Measurements from ENCODE around the gene FGF5. TPM values are rescaled to one million over a fixed set of nuclear protein-coding genes. Genes with fewer than 3 reads are reported as not detected.

The FGF5 gene
- total RNA-seq, 1 donor from 2014 or later, result not detected

DNA sequence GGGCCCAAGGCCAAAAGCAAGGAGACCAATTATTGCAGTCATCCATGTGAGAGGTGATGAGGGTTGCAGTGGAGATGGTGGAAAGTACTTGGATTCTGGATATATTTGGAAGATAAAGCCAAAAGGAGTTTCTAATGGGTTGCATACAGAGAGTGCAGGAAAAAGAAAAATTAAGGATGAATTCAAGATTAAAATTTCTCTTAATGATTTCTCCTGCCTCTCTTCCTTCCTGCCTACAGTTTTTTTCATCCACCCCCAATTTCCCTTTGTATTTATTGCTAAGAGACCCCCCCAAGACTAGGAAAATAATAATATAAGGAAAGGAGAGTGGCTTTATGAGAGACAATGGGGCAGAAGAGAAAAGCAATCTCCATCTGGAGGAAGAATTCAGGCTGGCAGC, 8.6 kb upstream of the FGF5 start:
- no peaks in the 10 kb centered on the region for H3F3A ChIP-seq (ENCODE audit: low read depth)
- DNase-seq (ENCODE audit: low spot score), result no peak
- no peak overlapping the region for H3K27ac ChIP-seq
- no peak overlapping the region for H3K9ac ChIP-seq
- no peaks in the 10 kb centered on the region for H3K36me3 Mint-ChIP-seq
- H3K79me2 ChIP-seq (ENCODE audit: low read depth), result no peaks in the 10 kb centered on the region
- H3K4me3 ChIP-seq, result no peak overlapping the region
- H3K4me2 ChIP-seq, result no peak overlapping the region
- no peak overlapping the region for H3K4me3 Mint-ChIP-seq
- H3K27me3 Mint-ChIP-seq (ENCODE audit: insufficient read depth, low read depth), result peaks cover 9% of the 10 kb centered on the region
- no peak overlapping the region for H2AFZ ChIP-seq (replicated peaks)
- H3K9me3 ChIP-seq (ENCODE audit: low read depth), result no peaks in the 10 kb centered on the region
- H3K27me3 ChIP-seq, result peaks cover 92% of the 10 kb centered on the region
- TF ChIP-seq, protein P1, sequence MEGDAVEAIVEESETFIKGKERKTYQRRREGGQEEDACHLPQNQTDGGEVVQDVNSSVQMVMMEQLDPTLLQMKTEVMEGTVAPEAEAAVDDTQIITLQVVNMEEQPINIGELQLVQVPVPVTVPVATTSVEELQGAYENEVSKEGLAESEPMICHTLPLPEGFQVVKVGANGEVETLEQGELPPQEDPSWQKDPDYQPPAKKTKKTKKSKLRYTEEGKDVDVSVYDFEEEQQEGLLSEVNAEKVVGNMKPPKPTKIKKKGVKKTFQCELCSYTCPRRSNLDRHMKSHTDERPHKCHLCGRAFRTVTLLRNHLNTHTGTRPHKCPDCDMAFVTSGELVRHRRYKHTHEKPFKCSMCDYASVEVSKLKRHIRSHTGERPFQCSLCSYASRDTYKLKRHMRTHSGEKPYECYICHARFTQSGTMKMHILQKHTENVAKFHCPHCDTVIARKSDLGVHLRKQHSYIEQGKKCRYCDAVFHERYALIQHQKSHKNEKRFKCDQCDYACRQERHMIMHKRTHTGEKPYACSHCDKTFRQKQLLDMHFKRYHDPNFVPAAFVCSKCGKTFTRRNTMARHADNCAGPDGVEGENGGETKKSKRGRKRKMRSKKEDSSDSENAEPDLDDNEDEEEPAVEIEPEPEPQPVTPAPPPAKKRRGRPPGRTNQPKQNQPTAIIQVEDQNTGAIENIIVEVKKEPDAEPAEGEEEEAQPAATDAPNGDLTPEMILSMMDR (IDR thresholded peaks at IDR 0.05), result no peak
- TF ChIP-seq EZH2phosphoT487 (IDR thresholded peaks at IDR 0.05) (no peak), EZH2 (IDR thresholded peaks at IDR 0.05) (no peak)
- H3K4me1 Mint-ChIP-seq, result peaks cover under 1% of the 10 kb centered on the region
- no peaks in the 10 kb centered on the region for H4K20me1 ChIP-seq (ENCODE audit: low read depth)
- H3K27ac Mint-ChIP-seq, result no peak overlapping the region
- no peaks in the 10 kb centered on the region for H3K9me3 Mint-ChIP-seq
- no peaks in the 10 kb centered on the region for H3K36me3 ChIP-seq
- peaks cover 8% of the 10 kb centered on the region for H3K4me1 ChIP-seq

DNA sequence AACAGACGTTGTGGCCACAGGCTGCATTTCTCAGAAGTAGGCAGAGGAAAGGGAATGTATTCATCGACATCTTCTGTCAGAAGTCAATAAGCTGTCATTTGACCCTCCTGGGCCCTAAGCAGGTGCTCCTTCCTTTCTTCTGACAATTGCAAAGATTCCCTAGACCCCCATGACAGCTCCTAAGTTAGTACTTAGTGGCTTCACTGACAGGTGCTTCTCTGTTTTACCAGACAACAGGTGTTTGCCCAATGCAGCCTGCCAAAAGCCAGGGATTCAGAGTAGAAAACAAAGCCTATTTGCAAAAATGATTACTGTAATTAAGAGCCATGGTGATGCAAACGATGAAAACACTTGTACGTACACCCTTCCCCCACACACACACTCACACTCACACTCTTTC, 7.5 kb upstream of the FGF5 start:
- Histone ChIP-seq H3K9ac (no peak overlapping the region), H3K4me2 (no peak overlapping the region), H3K36me3 (no peaks in the 10 kb centered on the region), H2AFZ (replicated peaks) (no peak overlapping the region), H3F3A (ENCODE audit: low read depth) (no peaks in the 10 kb centered on the region), H3K9me3 (ENCODE audit: low read depth) (no peaks in the 10 kb centered on the region), H3K27ac (no peak overlapping the region), H3K79me2 (ENCODE audit: low read depth) (no peaks in the 10 kb centered on the region), H3K27me3 (peaks cover 100% of the 10 kb centered on the region), H4K20me1 (ENCODE audit: low read depth) (peaks cover under 1% of the 10 kb centered on the region), H3K4me1 (peaks cover 17% of the 10 kb centered on the region), H3K4me3 (no peak overlapping the region)
- Mint-ChIP-seq H3K27ac (no peak overlapping the region), H3K4me3 (no peak overlapping the region), H3K9me3 (no peaks in the 10 kb centered on the region), H3K4me1 (peaks cover 12% of the 10 kb centered on the region), H3K27me3 (ENCODE audit: insufficient read depth, low read depth) (peaks cover 20% of the 10 kb centered on the region), H3K36me3 (no peaks in the 10 kb centered on the region)
- TF ChIP-seq EZH2 (IDR thresholded peaks at IDR 0.05), result no peak
- no peak for TF ChIP-seq EZH2phosphoT487 (IDR thresholded peaks at IDR 0.05)
- TF ChIP-seq, protein P1 (IDR thresholded peaks at IDR 0.05), result no peak
- DNase-seq (ENCODE audit: low spot score), result no peak

DNA sequence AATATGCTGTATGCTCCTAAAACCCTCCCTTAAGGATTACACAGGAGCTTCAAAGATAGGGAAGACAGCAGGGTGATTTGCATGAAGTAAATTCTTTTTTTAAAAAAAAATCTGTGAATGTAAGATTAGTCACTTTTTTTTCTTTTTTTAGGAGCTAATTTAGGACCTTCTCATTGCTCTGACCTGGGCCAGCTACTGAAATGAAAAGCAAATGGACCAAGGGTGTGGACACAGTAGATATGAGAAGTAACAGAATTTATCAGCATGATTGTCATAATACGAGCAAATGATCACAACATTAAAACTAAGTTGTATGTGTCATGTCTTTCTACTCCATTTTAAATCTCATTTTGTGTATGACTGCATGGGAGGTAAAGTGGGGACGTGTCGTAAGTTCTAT, 6.6 kb upstream of the FGF5 start:
- Histone ChIP-seq H3K27ac (no peak overlapping the region), H3K36me3 (no peaks in the 10 kb centered on the region), H3F3A (ENCODE audit: low read depth) (no peaks in the 10 kb centered on the region), H3K4me1 (peaks cover 21% of the 10 kb centered on the region), H3K27me3 (peaks cover 100% of the 10 kb centered on the region), H3K4me2 (no peak overlapping the region), H3K9me3 (ENCODE audit: low read depth) (no peaks in the 10 kb centered on the region), H3K9ac (no peak overlapping the region), H3K79me2 (ENCODE audit: low read depth) (no peaks in the 10 kb centered on the region), H4K20me1 (ENCODE audit: low read depth) (peaks cover 9% of the 10 kb centered on the region), H2AFZ (replicated peaks) (no peak overlapping the region), H3K4me3 (no peak overlapping the region)
- Mint-ChIP-seq H3K4me1 (peaks cover 14% of the 10 kb centered on the region), H3K27ac (no peak overlapping the region), H3K4me3 (no peak overlapping the region), H3K9me3 (no peaks in the 10 kb centered on the region), H3K36me3 (no peaks in the 10 kb centered on the region), H3K27me3 (ENCODE audit: insufficient read depth, low read depth) (peaks cover 28% of the 10 kb centered on the region)
- DNase-seq (ENCODE audit: low spot score), result no peak
- TF ChIP-seq, protein P1 (IDR thresholded peaks at IDR 0.05), result no peak
- no peak for TF ChIP-seq EZH2phosphoT487 (IDR thresholded peaks at IDR 0.05)
- TF ChIP-seq EZH2 (IDR thresholded peaks at IDR 0.05), result no peak

Measured in neural progenitor cell (in vitro differentiated cells).